ENCODE measurements around the gene ZNF576.
"Not testable (repeated sequence)": the region's sequence is repeated elsewhere in the genome, so short reads cannot be mapped to it uniquely, and the experiment has no call there.

The ZNF576 gene

DNA sequence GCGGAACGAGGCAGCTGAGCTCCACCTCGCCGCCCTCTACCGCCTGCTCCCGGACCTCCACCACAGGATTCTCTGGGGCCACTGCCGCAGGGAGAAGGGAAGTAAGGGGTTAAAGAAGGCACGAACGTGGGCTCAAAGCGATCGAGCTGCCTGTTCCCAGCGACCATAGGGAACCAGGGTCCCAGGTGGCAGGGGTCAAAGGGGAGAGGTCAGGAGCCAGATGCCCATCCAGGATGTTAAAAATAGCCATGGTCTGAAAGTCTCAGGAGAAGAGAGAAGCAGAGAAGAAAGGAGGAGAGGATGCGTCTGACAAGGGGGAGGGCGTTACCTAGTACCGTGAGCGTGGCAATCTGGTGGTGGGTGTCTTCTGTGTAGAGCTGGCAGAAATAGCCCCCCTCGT is 30.4 kb downstream of the ZNF576 start:
- DNase-seq (ENCODE audit: low read depth), result no peak

DNA sequence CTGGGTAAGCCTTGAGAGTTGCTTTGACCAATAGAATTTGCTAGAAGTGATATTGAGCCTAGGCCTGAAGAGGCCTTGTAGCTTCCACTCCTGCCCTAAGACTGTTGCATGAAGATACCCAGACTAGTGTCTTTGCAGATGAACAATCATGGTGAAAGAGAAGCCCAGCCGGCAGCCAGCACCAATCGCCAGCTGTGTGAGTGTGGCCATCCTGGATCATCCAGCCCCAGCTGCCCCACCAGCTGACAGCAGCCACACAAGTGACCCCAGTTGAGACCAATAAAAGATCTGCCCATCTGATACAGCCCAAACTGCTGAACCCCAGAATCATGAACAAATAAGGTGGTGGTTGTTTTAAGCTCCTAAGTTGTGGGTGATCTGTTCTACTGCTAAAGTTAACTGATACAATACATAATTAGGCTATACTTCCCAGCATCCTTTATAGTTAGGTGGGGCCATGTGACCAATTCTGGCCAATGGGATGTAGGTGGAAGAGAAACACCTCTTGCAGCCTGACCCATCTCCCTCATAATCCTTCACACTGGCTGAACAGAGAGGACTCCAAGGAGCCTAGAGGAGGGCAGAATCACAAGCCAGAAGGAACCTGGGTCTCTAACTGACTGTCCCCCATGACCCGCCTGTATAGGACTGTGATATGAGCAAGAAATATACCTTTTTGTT is 32.4 kb downstream of the ZNF576 start:
- DNase-seq (ENCODE audit: low read depth), result no peak

DNA sequence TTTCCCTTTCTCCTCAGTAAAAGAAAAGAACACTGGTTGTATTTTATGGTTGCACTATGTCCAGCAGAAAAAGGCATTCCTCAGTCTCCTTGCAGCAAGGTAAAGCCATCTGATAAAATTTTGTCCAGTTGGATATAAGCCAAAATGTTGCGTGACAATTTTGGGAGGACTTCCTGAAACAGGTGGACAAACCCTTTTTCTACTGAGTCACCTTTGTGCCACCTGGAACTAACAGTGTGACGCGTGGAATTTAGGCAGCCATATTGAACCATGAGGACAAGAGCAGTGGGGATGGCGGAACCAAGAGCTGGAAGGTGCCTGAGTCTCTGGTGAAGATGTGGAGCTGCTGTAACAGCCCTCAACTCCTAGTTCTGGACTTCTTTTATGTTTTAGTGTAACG is 35.1 kb downstream of the ZNF576 start:
- no peak for DNase-seq (ENCODE audit: low read depth)

DNA sequence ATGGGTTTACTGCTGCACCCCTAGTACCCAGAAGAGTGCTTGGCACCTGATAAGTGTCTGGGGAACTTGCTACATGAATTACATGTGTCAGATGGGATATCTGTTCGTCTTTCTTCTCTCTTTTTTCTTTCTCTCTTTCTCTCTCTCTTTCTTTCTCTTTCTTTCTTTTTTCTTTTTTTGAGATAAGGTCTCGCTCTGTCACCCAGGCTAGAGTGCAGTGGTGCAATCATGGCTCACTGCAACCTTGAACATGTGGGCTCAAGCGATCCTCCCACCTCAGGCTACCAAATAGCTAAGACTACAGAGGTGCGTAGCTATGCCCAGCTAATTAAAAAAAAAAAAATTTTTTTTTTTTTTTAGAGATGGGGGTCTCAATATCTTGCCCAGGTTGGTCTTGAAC is 37.1 kb downstream of the ZNF576 start:
- no peak for DNase-seq (ENCODE audit: low read depth)

DNA sequence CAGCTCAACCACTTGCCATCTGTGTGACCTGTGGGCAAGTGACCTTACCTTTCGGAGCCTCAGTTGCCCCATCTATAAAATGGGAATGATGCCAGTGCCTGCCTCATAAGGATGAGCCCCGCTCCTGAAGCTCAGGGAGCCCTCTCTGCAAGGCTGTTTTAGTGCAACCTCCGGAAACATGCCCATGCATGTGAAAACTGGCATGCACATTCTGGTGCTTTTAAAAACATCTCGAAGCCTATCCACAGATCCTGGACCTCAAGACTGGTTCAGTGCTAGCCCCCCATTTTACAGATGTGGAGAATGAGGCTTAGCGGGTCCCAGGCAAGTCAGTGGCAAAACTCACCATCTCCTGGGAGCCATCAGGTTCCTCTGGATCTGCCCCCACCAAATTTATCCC is 37.7 kb downstream of the ZNF576 start:
- no peak for DNase-seq (ENCODE audit: low read depth)

DNA sequence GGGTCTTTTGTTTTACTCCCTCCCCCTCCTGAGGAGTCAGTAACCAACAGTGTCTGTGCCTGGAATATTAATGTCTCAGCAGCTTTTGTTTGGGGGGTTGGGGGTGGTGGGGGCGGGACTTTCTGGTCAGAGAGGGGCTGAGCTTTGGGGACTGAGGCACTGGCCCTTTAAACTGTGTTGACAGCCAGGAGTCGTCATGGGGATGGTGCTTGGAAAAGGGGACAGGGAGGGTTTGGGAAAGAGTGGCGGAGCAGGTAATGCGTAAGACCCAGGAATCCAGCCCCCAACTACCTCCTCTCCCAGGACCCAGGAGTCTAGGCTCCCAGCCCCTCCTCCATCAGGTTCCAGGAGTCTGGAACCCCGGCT is 38.1 kb downstream of the ZNF576 start:
- DNase-seq (ENCODE audit: low read depth), result no peak

DNA sequence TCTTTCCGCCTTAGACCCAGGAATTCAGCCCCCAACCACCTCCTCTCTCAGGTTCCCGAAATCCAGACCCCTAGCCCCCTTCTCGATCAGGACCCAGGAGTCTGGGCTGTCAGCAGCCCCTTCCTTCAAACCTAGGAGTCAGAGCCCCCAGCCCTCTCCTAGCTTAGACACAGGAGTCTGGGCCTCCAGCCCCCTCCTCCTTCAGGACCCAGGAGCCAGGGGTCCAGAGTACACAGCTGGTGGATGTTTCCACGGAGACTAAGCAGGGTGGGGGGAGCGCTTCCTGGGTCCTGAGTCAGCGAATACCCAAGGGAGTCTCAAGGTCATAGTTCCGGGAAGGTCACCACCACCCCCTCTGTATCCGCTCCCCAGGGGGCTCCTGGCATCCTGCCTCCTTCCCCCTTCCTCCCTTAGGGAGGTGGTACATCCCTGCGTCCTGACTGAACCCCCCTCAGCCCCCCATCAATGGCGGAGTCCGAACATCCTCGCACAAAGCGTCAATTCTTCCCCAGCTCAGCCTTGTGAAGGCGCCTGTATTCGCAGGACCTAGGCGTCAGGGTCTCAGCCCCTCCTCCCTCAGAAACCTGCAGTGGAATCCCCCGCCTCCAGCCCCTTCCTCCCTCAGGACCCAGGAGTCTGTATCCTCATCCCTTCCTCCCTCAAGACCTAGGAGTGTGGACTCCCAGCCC is 38.6 kb downstream of the ZNF576 start:
- no peak for DNase-seq (ENCODE audit: low read depth)

DNA sequence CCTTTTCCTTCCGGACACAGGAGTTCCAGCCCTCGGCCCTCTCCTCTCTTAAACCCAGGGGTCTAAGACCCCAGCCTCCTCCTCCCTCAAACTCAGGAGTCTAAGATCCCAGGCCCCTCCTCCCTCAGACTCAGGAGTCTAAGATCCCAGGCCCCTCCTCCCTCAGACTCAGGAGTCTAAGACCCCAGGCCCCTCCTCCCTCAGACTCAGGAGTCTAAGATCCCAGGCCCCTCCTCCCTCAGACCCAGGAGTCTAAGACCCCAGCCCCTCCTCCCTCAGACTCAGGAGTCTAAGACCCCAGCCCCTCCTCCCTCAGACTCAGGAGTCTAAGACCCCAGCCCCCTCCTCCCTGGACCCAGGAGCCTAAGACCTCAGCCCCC is 39.2 kb downstream of the ZNF576 start:
- not testable (repeated sequence) for DNase-seq (ENCODE audit: low read depth)

DNA sequence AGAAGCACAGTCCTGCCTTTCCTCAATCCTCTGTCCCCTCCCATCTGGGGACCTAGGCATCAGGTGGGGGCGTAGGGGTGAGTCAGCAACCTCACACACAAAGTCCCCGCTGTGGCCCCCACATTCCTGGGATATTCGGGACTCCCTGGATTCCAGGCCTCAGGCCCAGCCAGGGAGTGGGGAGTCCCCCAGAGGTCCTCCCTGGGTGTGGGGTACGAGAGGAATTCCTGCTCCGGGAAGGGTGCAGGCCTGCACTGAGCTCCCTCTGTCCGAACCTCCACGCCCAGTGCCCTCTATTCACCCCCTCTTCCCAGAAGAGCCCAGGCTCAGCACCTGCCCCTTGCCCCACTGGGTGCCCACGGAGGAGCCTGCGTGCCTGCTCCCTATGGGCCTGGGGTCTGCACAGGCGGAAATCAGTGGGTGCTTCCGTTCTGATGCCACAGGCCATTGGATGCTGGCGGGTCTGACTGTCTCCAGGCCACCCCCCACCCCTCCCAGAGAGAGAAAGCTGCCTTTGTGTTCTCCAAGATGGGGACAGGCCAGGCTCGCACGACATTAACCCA is 39.8 kb downstream of the ZNF576 start:
- no peak for DNase-seq (ENCODE audit: low read depth)

DNA sequence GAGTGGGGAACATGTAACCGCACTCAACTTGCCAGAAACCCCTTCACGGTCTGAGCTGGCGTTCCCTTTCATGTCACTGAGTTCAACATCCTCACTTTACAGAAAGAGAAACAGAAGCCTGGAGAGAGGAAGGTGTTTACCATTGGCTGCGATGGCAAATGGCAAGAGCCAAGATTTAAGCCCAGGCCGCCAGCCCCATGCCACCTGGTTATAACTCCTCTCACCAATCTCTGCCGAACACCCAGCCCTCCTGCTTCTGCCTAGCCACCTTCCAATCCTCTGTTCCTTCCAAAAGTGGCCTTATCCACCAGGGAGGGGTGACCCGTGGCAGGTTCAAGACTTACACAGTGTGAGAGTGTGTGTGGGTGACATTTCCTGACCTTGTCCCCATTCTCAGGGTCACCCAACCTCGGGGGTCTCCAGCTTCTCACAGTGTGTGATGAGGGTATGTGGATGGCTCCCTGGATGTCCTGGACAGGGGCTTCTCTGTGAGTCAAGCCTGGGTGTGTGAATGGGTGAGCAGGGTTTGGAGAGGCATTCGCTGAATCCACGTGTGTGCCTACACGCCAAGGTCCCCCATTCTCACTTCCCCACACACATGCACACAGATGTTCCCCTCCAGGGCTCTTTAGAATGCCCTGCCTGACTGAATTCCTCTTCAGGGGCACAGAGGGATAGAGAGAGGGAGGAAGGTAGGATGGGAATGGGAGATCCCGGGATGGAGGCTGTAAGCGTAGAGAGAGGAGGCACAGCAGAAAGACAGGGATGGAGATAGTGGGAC is 42.0 kb downstream of the ZNF576 start:
- no peak for DNase-seq (ENCODE audit: low read depth)

DNA sequence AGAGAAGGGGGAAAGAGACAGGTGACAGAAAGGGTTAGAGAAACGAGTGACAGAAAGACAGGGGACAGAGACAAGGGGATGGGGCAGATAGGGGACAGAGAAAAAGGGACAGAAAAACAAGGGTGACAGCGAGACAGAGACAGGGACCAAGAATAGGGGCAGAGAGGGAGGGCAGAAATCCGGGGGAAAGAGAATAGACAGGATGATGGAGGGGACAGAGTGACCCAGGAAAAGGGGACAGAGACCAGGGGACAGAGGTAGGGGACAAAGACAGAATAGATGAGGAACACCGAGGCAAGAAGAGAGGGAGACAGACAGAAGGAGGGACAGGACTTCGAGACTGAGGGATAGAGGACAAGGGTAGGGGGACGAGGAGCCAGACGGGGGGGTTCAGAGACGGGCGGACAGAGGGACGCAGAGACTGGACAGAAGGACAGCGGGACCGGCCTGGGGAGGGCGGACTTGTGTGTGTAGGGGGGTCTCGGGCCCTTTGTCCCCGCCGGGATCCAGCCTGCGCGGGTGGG is 42.7 kb downstream of the ZNF576 start:
- no peak for DNase-seq (ENCODE audit: low read depth)

DNA sequence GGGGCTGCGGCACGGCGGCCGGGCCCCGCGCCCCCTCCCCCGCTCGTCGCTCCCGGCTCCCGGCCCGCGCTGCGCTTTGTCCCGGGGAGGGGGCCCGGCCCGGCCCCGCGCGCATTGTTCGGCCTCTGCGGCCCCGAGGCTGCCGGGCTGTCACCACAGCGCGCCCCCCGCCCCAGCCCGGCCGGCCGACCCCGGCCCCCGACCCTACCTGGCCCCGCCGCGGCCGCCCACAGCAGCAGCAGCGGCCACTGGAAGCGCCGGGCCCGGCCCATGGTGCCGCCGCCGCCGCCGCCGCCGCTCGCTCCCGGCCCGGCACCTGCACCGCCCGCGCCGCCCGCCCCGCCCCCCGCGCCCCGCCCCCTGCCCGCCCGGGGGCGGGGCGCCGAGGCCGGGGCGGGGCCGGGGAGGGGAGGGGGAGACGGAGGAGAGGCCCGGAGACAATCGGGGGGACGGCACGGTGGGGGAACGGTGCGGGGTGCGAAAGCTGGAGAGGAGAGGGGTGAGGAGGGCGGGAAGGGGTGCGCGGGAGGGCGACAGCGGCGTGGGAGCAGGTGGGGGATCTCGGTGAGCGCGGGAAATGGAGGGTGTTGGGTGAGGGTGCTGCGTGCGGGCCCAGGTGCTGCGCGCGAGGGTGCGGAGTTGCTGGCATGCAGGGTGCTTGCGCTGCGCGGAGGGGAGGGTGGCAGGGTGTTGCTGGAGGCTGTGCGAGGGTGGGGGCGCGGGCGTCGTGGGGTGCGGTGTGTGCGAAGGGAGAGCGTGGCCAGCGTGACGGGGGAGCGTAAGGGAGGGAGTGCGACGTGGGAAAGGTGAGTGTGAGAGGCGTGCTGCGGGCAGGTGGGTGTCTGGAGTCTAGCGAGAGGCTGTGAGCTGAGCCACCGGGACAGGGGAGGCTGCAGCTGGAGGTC is 43.4 kb downstream of the ZNF576 start, which contains the start of gene CADM4:
CADM4 (minus strand) TSS at position 332 of the 905 bp plus-strand sequence; CDS start at position 272, 60 bp downstream.
- DNase-seq (ENCODE audit: low read depth), result no peak

DNA sequence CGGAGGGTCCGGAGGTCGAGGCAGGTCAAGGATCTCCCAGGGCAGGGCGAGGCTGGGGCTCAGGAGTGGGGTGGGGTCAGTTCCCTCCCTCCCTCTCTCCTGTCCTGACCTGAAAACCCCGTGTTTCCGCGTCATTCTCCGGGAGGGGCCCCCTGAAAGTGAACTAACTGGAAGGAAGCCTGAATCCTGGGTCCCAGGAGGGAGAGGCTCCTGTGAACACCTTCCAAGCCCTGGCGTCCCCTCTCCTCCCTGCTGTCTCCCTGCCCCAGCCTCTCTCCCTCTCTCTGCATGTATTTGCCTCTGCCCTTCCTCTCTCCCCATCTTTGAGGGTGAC is 44.0 kb downstream of the ZNF576 start:
- DNase-seq (ENCODE audit: low read depth), result no peak

DNA sequence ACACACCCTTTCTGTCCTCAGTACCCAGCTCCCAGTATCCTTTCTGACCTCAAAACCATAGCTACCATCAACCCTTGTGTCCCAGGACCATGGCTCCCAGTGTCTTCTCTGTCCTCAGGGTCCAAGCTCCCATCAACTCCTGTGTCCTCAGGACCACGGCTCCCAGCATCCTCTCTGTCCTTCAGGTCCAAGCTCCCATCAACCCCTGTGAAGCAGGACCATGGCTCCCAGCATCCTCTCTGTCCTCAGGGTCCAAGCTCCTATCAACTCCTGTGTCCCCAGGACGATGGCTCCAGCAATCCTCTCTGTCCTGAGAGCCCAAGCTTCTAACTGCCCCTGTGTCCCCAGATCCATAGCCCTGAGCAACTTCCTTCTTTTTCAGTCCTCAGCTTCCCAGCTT is 44.9 kb downstream of the ZNF576 start:
- no peak for DNase-seq (ENCODE audit: low read depth)

DNA sequence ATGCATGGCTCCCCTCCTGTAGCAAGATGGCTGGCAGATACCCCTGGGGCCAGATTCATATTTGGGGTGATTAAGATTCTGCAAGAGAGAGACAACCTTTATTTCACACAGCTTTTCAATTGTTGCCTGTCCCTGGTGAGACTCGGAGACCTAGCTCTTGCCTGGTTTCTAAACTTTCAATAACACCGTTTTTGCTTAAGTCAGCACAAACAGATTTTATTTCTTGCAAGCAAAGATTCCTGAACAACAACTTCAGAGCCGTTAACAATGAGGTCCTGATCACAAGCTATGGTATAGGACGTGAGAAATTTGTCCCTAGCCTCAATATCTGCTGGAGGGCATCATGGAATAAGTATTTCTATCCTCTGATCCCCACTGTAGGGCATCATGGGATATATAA is 46.1 kb downstream of the ZNF576 start:
- DNase-seq (ENCODE audit: low read depth), result no peak

DNA sequence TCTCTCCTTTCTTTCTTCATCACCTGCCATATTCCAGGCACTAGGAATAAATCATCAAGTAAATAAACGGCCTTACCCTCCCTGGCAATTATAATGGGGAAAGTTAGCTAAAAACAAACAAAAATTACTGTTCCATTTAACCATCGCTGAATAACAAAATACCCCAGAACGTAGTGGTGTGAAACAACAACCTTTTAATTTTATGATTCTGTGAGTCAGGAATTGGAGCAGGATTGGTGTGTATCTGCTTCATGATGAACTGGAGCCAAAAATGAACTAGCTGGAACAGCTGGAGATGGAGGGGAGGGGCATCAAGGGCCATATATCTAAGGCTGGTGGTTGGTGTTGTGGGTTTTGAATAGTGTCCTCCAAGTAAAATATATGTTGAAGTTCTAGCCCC is 46.9 kb downstream of the ZNF576 start:
- DNase-seq (ENCODE audit: low read depth), result no peak

DNA sequence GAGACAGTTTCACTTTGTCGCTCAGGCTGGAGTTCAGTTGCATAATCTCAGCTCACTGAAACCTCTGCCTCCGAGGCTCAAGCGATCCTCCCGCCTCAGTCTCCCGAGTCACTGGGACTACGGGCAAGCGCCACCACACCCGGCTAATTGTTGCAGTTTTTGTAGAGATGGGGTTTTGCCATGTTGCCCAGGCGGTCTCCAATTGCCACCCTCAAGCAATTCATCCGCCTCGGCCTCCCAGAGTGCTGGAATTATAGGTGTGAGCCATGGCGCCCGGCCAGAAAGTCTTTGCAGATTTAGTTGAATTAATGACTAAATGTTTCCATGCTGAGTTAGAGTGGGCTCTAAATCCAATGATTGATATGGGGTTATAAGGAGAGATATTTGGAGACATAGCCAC is 47.8 kb downstream of the ZNF576 start:
- DNase-seq (ENCODE audit: low read depth), result no peak

DNA sequence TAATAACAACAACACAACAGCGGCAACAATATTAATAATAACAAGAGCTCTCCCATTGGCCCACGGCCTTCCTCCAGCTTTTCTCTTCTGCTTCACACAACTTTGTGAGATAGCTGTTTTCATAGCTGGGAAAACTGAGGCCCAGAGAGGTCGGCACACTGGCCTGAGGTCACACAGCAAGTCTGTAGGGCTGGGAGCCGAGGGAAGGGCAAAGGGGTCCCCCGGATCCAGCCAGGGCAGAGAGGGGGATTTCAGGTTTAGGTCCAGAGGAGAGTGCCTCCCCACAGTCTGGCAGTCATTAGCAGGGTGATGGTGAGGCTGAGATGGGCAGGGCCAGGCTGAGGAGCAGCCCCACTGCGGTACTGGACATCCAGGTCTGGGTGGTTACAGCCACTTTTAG is 52.2 kb downstream of the ZNF576 start:
- no peak for DNase-seq (ENCODE audit: low read depth)

DNA sequence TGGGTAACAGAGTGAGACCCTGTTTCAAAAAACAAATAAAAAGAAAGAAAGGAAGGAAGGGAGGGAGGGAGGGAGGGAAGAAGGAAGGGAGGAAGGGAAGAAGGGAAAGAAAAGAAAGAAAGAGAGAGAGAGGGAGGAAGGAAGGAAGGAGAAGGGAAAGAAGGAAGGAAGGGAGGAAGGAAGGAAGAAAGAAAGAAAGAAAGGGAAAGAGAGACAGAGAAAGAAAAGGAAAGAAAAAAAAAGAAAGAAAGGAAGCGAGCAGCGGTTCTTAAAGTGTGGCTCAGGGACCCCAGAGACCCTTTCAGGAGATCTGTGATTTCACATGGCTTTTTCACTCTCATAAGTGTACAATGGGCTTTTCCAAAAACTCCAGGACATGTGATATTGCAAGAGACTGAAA is 53.1 kb downstream of the ZNF576 start:
- DNase-seq (ENCODE audit: low read depth), result no peak

DNA sequence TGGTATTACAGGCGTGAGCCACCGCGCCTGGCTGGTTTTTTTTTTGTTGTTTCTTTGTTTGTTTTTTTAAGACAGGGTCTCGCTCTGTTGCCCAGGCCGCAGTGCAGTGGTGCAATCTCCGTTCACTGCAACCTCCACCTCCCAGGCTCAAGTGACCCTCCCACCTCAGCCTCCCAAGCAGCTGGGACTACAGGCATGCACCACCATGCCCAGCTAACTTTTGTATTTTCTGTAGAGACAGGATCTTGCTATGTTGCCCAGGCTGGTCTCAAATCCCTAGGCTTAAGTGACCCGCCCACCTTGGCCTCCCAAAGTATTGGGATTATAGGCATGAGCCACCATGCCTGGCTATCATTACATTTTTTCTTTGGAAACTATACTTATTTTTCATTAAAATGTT is 53.9 kb downstream of the ZNF576 start:
- DNase-seq (ENCODE audit: low read depth), result not testable (repeated sequence)

Data from activated gamma-delta T cell treated with anti-CD3 and anti-CD28 coated beads, Interleukin-2, amount 50 U/mL, for 16 hours (primary cell).